Mucosa of descending colon (tissue), 3 donors: Measurements from ENCODE around the gene FAM168B. TPM values are rescaled to one million over a fixed set of nuclear protein-coding genes. Genes with fewer than 3 reads are reported as not detected.
A peak's percentile ranks its signal among the peaks of the same experiment; 100 is the strongest.

Source experiments
- ATAC-seq: fragments of 200-7000 bp; cut with Tn5 transposase; one replicate; pipeline ENCODE4 v1.9.1; 2020; ENCODE audit warnings: mild to moderate bottlenecking, moderate library complexity
- DNase-seq, 3 donors: peaks; one replicate each; pipeline ENCODE4 v3.0.0-alpha.2; 2020
- H3K36me3 ChIP-seq: fragments of 200-600 bp; one replicate; pipeline ENCODE4 v1.8.0; 2021; ENCODE audit warnings: low read depth, mild to moderate bottlenecking
- H3K4me1 ChIP-seq: fragments of 200-600 bp; one replicate; pipeline ENCODE4 v1.8.0; 2021; ENCODE audit warnings: low read depth, mild to moderate bottlenecking
- H3K4me3 ChIP-seq: fragments of 200-600 bp; one replicate; pipeline ENCODE4 v1.8.0; 2021; ENCODE audit warnings: mild to moderate bottlenecking
- H3K9me3 ChIP-seq: fragments of 200-600 bp; one replicate; pipeline ENCODE4 v1.8.0; 2021; ENCODE audit warnings: mild to moderate bottlenecking
- CTCF ChIP-seq: fragments of 200-600 bp; IDR thresholded peaks from one replicate; pipeline ENCODE4 v1.8.0; 2022; ENCODE audit warnings: antibody characterized with exemption, mild to moderate bottlenecking
- intact Hi-C, 2 donors: fragments of 100-400 bp; cut with DNase I in 1 of 2; cut with micrococcal nuclease in 1 of 2; formaldehyde crosslinking; loops; one replicate each; pipeline versions ENCODE4 v1.11.0 to v1.11.1; 2022; cut with DNase I, micrococcal nuclease
- total RNA-seq, 3 donors: library from RNA; stranded (reverse); fragmentation: NEBNext Ultra II Directional in 2 of 3; extraction: Animal tissue kit (Norgen Biotek cat#: 25700) in 2 of 3; gene quantifications; one replicate each; pipeline versions ENCODE4 v1.2.1 to v1.2.4, GENCODE V29; 2021 to 2023
- donor health status: DM: no; HTN: no; CAD: no; lungs with moderate emphysema.
- donor health status: DM: no; HTN: no; CAD: no.
- donor health status: DM: no; HTN: yes; CAD: no.

Gene FAM168B
- total RNA-seq, 3 donors from 2014 or later: 79.1 to 131 (median 86.1) TPM

GRCh38 chr2:131045286-131046027 lies 47.8 kb downstream of the FAM168B start:
- intact Hi-C loops: no loop called here
- ATAC-seq (peak; percentile 2), DNase-seq (no peak)
- TF ChIP-seq CTCF: no peak
- Histone ChIP-seq H3K9me3 (no peaks in the 10 kb centered on the region), H3K4me1 (no peaks in the 10 kb centered on the region), H3K4me3 (no peak overlapping the region), H3K36me3 (no peaks in the 10 kb centered on the region)

GRCh38 chr2:131044757-131045150 lies 48.5 kb downstream of the FAM168B start:
- no peaks in the 10 kb centered on the region for H3K4me1 ChIP-seq
- no peak for DNase-seq

GRCh38 chr2:131044075-131044756 lies 49.0 kb downstream of the FAM168B start:
- intact Hi-C loops: no loop called here
- no peak for ATAC-seq
- Histone ChIP-seq H3K4me3 (no peak overlapping the region), H3K36me3 (no peaks in the 10 kb centered on the region), H3K4me1 (no peaks in the 10 kb centered on the region), H3K9me3 (no peaks in the 10 kb centered on the region)
- no peak for DNase-seq
- TF ChIP-seq CTCF: no peak

More at GRCh38 chr2:131044757-131045150, 48.5 kb downstream of the FAM168B start:
- no peak for ATAC-seq
- Histone ChIP-seq H3K9me3 (no peaks in the 10 kb centered on the region), H3K36me3 (no peaks in the 10 kb centered on the region), H3K4me3 (no peak overlapping the region)
- intact Hi-C loops: no loop called here
- no peak for TF ChIP-seq CTCF

- no peak for TF ChIP-seq CTCF
- no peaks in the 10 kb centered on the region for H3K9me3 ChIP-seq
- H3K4me3 ChIP-seq: no peak overlapping the region
- intact Hi-C loops: no loop called here
- no peak for ATAC-seq
- no peaks in the 10 kb centered on the region for H3K4me1 ChIP-seq
- no peak for DNase-seq
- H3K36me3 ChIP-seq: no peaks in the 10 kb centered on the region
Measured at GRCh38 chr2:131043199-131044074, 49.8 kb downstream of the FAM168B start.

GRCh38 chr2:131042148-131042775 lies 51.0 kb downstream of the FAM168B start:
- DNase-seq: no peak
- intact Hi-C loops: no loop called here
- ATAC-seq: no peak
- TF ChIP-seq CTCF: no peak
- no peaks in the 10 kb centered on the region for H3K9me3 ChIP-seq
- H3K36me3 ChIP-seq: no peaks in the 10 kb centered on the region
- H3K4me3 ChIP-seq: no peak overlapping the region
- no peaks in the 10 kb centered on the region for H3K4me1 ChIP-seq
